OCI-LY1 (cell line): ENCODE results near the gene ATR.

Experiments
- H2AFZ ChIP-seq: fragments of 200-600 bp; sonication (generic), shearing (Covaris generic); 2 replicates; pipeline ENCODE4 v1.6.0; 2014; ENCODE audit warnings: antibody characterized with exemption, mild to moderate bottlenecking, low read length
- H3F3A ChIP-seq: fragments of 200-600 bp; sonication (generic), shearing (Covaris generic); 2 replicates; pipeline ENCODE4 v1.6.0; 2014; ENCODE audit warnings: mild to moderate bottlenecking, antibody characterized with exemption, low read length, moderate library complexity; ENCODE audit not compliant: insufficient read depth
- H3K27ac ChIP-seq: fragments of 200-600 bp; sonication (generic); 2 replicates; pipeline ENCODE4 v1.5.1; 2014; ENCODE audit warnings: low read length, mixed run types, mild to moderate bottlenecking, low read depth; ENCODE audit not compliant: poor library complexity, severe bottlenecking
- H3K27me3 ChIP-seq: fragments of 200-600 bp; sonication (generic); 2 replicates; pipeline ENCODE4 v1.6.0; 2014; ENCODE audit warnings: antibody characterized with exemption, mild to moderate bottlenecking, low read length, moderate library complexity; ENCODE audit not compliant: insufficient read depth
- H3K36me3 ChIP-seq: fragments of 200-600 bp; sonication (generic); 2 replicates; pipeline ENCODE4 v1.6.1; 2014; ENCODE audit warnings: mild to moderate bottlenecking, antibody characterized with exemption, low read length, moderate library complexity, mixed read lengths; ENCODE audit not compliant: insufficient read depth
- H3K4me1 ChIP-seq: fragments of 200-600 bp; sonication (generic); 2 replicates; pipeline ENCODE4 v1.5.1; 2014; ENCODE audit warnings: mild to moderate bottlenecking, low read length, moderate library complexity; ENCODE audit not compliant: insufficient read depth, severe bottlenecking
- H3K4me2 ChIP-seq: fragments of 200-600 bp; sonication (generic), shearing (Covaris generic); 2 replicates; pipeline ENCODE4 v1.6.1; 2014; ENCODE audit warnings: low read length
- H3K4me3 ChIP-seq: fragments of 200-600 bp; sonication (generic); 2 replicates; pipeline ENCODE4 v1.5.1; 2014; ENCODE audit warnings: low read length, low read depth, mild to moderate bottlenecking, mixed read lengths; ENCODE audit not compliant: poor library complexity, severe bottlenecking
- H3K79me2 ChIP-seq: fragments of 200-600 bp; shearing (Covaris generic); 2 replicates; pipeline ENCODE4 v1.6.1; 2016; ENCODE audit warnings: mixed run types, low read length, mixed read lengths; ENCODE audit not compliant: insufficient read depth
- H3K9ac ChIP-seq: fragments of 200-600 bp; sonication (generic), shearing (Covaris generic); 2 replicates; pipeline ENCODE4 v1.6.1; 2014; ENCODE audit warnings: mild to moderate bottlenecking, low read length, mixed read lengths
- H3K9me2 ChIP-seq: fragments of 200-600 bp; sonication (generic), shearing (Covaris generic); 2 replicates; pipeline ENCODE4 v1.6.1; 2014; ENCODE audit warnings: low read depth, mild to moderate bottlenecking, low read length, mixed read lengths
- H3K9me3 ChIP-seq: fragments of 200-600 bp; shearing (Covaris generic); 2 replicates; pipeline ENCODE4 v1.6.1; 2014; ENCODE audit warnings: low read length, mixed read lengths
- H4K20me1 ChIP-seq: fragments of 200-600 bp; sonication (generic), shearing (Covaris generic); 2 replicates; pipeline ENCODE4 v1.6.0; 2016; ENCODE audit warnings: mild to moderate bottlenecking, low read length; ENCODE audit not compliant: insufficient read depth
- CTCF ChIP-seq: fragments of 200-600 bp; sonication (generic), shearing (Covaris generic); IDR thresholded peaks from 2 replicates; pipeline ENCODE4 v1.5.1; 2017; ENCODE audit warnings: mild to moderate bottlenecking, antibody characterized with exemption, low read length, moderate library complexity, mixed read lengths
- EZH2 ChIP-seq: fragments of 200-600 bp; sonication (generic), shearing (Covaris generic); IDR thresholded peaks from 2 replicates; pipeline ENCODE4 v1.8.0; 2017; ENCODE audit warnings: borderline replicate concordance, mixed run types, mild to moderate bottlenecking, antibody characterized with exemption, low read length, moderate library complexity, mixed read lengths

Gene ATR

DNA sequence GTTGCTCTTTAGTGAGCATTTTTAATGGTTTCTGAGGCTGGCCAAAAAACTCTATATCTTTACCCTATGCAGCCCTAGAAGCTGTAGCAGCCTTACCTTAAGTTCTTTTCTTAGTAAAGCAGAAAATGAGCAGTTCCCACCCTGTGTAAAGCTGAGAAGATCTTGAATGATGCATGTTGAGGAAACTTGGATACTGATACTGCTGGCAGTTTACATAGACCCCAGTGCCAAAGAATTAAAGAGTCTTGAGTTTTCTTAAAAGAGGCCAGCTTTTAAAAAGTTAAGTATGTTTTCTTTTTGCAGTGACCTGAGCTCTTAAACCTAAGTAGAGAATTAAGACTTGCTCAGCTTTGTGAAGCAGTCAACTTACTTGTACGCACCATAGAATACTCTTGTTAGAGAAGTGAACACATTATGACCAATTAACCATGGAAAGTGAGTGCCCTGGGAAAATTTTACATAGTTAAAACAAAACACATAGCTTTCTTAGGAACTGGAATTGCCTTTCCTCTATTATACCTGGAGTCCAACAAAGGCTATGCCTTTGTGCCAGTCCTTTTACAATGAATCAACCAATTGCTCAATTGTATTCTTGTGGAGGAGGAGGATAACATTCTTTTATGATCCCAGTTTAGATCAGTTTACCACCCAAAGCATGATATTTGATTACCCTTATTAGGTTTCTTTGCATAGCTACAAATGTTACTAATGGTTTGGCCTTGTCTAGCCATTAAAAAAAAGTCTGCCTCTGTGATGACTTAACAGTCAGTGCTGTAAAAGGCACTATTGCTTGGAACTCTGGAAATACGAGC is 46.0 kb upstream of the ATR start:
- no peaks in the 10 kb centered on the region for H3K4me1 ChIP-seq
- TF ChIP-seq CTCF = no peak
- no peak for TF ChIP-seq EZH2
- H3K4me3 ChIP-seq = no peak overlapping the region
- H3K4me2 ChIP-seq = no peak overlapping the region
- H3K9me3 ChIP-seq = no peaks in the 10 kb centered on the region
- H2AFZ ChIP-seq = no peak overlapping the region
- no peaks in the 10 kb centered on the region for H3K79me2 ChIP-seq
- 0 out of 2 replicates have a peak, but pooled peaks cover 4% of the 10 kb centered on the region for H3K27me3 ChIP-seq
- no peak overlapping the region for H3K9ac ChIP-seq
- no peaks in the 10 kb centered on the region for H3K36me3 ChIP-seq
- no peaks in the 10 kb centered on the region for H4K20me1 ChIP-seq
- no peak overlapping the region for H3K27ac ChIP-seq
- H3F3A ChIP-seq = no peaks in the 10 kb centered on the region
- H3K9me2 ChIP-seq = no peaks in the 10 kb centered on the region

DNA sequence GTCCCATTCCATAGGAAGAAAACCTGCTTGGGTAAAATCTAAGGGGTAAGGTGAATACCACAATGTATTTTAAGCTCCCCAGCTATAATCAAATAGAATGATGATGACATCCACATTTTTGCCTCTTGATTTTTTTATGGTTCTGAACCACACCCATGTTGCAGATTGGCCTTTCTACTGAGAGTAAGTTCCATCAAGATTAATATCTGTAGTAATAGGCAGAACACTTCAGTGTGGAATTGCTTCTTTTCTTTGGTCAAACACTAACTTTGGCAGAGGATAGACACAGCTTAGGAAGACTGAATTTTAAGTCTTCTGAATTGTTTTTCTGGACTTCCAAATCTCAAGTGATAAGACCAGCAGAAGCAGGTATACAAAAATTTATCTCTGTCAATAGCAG is 44.7 kb upstream of the ATR start:
- no peak for TF ChIP-seq CTCF
- Histone ChIP-seq H3F3A (no peaks in the 10 kb centered on the region), H3K79me2 (no peaks in the 10 kb centered on the region), H3K36me3 (no peaks in the 10 kb centered on the region), H3K27ac (no peak overlapping the region), H3K9ac (no peak overlapping the region), H3K4me3 (no peak overlapping the region), H3K4me2 (no peak overlapping the region), H3K9me3 (no peaks in the 10 kb centered on the region), H3K9me2 (no peaks in the 10 kb centered on the region), H3K4me1 (no peaks in the 10 kb centered on the region), H3K27me3 (0 out of 2 replicates have a peak, but pooled peaks cover 4% of the 10 kb centered on the region), H2AFZ (no peak overlapping the region), H4K20me1 (no peaks in the 10 kb centered on the region)

DNA sequence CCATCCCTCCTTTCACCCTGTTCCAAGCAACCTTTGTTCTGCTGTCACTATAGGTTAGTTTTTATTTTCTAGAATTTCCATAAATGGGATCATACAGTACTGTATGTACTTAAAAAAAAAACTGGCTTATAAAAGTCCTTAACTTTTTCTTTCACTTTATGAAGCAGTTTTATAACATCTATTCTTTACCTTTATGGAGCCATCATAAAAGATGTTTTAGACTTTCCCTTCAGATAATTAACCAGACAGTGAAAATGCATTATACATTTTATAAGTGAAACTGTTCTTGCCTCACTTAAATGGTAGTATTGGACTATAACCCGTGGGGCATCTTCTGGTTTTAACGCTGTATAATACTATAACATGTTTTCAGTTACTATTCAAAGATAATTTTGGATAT is 43.9 kb upstream of the ATR start:
- H3K27me3 ChIP-seq = 0 out of 2 replicates have a peak, but pooled peaks cover 4% of the 10 kb centered on the region
- no peak overlapping the region for H3K27ac ChIP-seq
- H3K9ac ChIP-seq = no peak overlapping the region
- H3K4me1 ChIP-seq = no peaks in the 10 kb centered on the region
- H3K36me3 ChIP-seq = no peaks in the 10 kb centered on the region
- no peak overlapping the region for H3K4me2 ChIP-seq
- TF ChIP-seq EZH2 (no peak), CTCF (no peak)
- no peak overlapping the region for H3K4me3 ChIP-seq
- no peak overlapping the region for H2AFZ ChIP-seq
- H3F3A ChIP-seq = no peaks in the 10 kb centered on the region
- no peaks in the 10 kb centered on the region for H4K20me1 ChIP-seq
- no peaks in the 10 kb centered on the region for H3K9me2 ChIP-seq
- H3K79me2 ChIP-seq = no peaks in the 10 kb centered on the region
- H3K9me3 ChIP-seq = no peaks in the 10 kb centered on the region
